Caco-2 (cell line): ENCODE measurements around the gene NPFFR1. TPM values are rescaled to one million over a fixed set of nuclear protein-coding genes. Genes with fewer than 3 reads are reported as not detected.

Experiments used
- BruUV-seq: library from RNA; stranded (reverse); fragments of 400-500 nt; replicated peaks from 2 replicates; lab custom pipeline; 2021; lab: Mats Ljungman, UMichigan
- CTCF ChIA-PET: fragments of 300-600 bp; sonication (Branson Sonifier 250); formaldehyde crosslinking; loops from one replicate; lab custom pipeline; 2022; ENCODE audit warnings: antibody characterized with exemption; lab: Charles Lee
- POLR2A ChIA-PET: fragments of 300-600 bp; sonication (Branson Sonifier 250); formaldehyde crosslinking; loops from one replicate; lab custom pipeline; 2022; ENCODE audit warnings: antibody characterized with exemption; lab: Charles Lee
- DNase-seq, 2 experiments: peaks; one replicate each; pipeline versions ENCODE4 v3.0.0 to v3.0.0-alpha.2; 2020 to 2022
- H3K27me3 ChIP-seq: replicated peaks from 2 replicates; pipeline ENCODE4 v1.6.0; 2011; ENCODE audit warnings: low read length; ENCODE audit not compliant: control insufficient read depth, insufficient read depth
- H3K36me3 ChIP-seq: 2 replicates; pipeline ENCODE4 v1.5.1; 2011; ENCODE audit warnings: low read length; ENCODE audit not compliant: control insufficient read depth, insufficient read depth
- H3K4me1 ChIP-seq: fragments of 250-450 bp; sonication (Bioruptor Pico); 2 replicates; pipeline ENCODE4 v1.5.1; 2020; ENCODE audit warnings: mild to moderate bottlenecking
- H3K4me3 ChIP-seq: 2 replicates; pipeline ENCODE4 v1.5.1; 2011; ENCODE audit warnings: low read depth, mild to moderate bottlenecking, control low read depth, low read length
- H3K9me3 ChIP-seq: fragments of 250-450 bp; sonication (Bioruptor Pico); 2 replicates; pipeline ENCODE4 v1.5.1; 2020; ENCODE audit warnings: mild to moderate bottlenecking, moderate library complexity
- H3K27ac Mint-ChIP-seq: one replicate; pipeline ENCODE4 v1.8.0; 2022; ENCODE audit warnings: mixed read lengths; ENCODE audit not compliant: unreplicated experiment
- H3K27me3 Mint-ChIP-seq: one replicate; pipeline ENCODE4 v1.8.0; 2022; ENCODE audit warnings: mixed read lengths; ENCODE audit not compliant: insufficient read depth, unreplicated experiment
- H3K36me3 Mint-ChIP-seq: one replicate; pipeline ENCODE4 v1.8.0; 2022; ENCODE audit warnings: mild to moderate bottlenecking, mixed read lengths; ENCODE audit not compliant: insufficient read depth, unreplicated experiment
- H3K4me1 Mint-ChIP-seq: one replicate; pipeline ENCODE4 v1.8.0; 2022; ENCODE audit warnings: low read depth, mixed read lengths; ENCODE audit not compliant: unreplicated experiment
- H3K4me3 Mint-ChIP-seq: one replicate; pipeline ENCODE4 v1.8.0; 2022; ENCODE audit warnings: mild to moderate bottlenecking, moderate library complexity, mixed read lengths; ENCODE audit not compliant: unreplicated experiment
- H3K9me3 Mint-ChIP-seq: one replicate; pipeline ENCODE4 v1.8.0; 2022; ENCODE audit warnings: mixed read lengths; ENCODE audit not compliant: unreplicated experiment
- CTCF ChIP-seq, 2 experiments: fragments of 200-600 bp in 1 of 2; IDR thresholded peaks; 1 replicate in 1 of 2; 2 replicates in 1 of 2; pipeline versions ENCODE4 v1.5.1 to v1.8.0; 2011 to 2022; ENCODE audit warnings: antibody characterized with exemption in 1 of 2, control low read depth in 1 of 2, inconsistent platforms in 1 of 2, low read depth in 1 of 2, low read length in 1 of 2, mild to moderate bottlenecking in 1 of 2, moderate library complexity in 1 of 2; ENCODE audit not compliant: insufficient read depth in 1 of 2, severe bottlenecking in 1 of 2, unreplicated experiment in 1 of 2
- intact Hi-C: fragments of 100-400 bp; cut with micrococcal nuclease; formaldehyde crosslinking; loops from one replicate; pipeline ENCODE4 v1.10.0; 2022; ENCODE audit not compliant: unreplicated experiment
- total RNA-seq: library from RNA; stranded (reverse); gene quantifications from 2 replicates; pipeline ENCODE4 v1.2.3, GENCODE V29; 2022

Gene NPFFR1
- total RNA-seq, 1 experiment from 2014 or later: not detected

DNA sequence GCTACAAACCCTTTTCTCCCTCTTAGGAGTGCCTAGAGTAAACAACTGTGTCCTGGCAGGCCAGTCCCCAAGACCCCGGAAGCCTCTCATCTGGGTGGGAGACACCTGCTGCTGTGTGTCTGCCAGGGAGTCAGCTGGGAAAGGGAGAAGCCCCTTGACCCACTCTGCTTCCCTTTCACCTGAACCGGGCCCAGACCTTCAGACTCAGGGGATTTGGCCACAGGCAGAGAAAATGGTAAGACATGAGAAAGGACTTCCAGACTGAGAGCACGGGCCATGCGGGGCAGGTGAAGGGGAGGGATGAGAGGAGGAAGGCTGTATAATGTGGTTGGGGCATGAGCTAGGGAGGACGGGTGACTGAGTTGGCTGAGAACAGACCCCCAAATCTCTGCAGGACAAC is 36.0 kb upstream of the NPFFR1 start:
- POLR2A ChIA-PET: no interaction called here
- peaks cover 8% of the 10 kb centered on the region; the same call in 1 of the 2 replicates for H3K4me1 ChIP-seq
- CTCF ChIA-PET: interaction anchor here (0.5 to 1.2 kb wide), 3 partner anchors 45 to 92 kb away, joined by 4 to 6 read pairs (median 6); no protein-coding TSS in a partner anchor

GRCh38 chr10:70319183-70319582 is 35.4 kb upstream of the NPFFR1 start:
- Mint-ChIP-seq H3K4me3 (no peak overlapping the region), H3K4me1 (peaks cover 6% of the 10 kb centered on the region), H3K27me3 (no peaks in the 10 kb centered on the region), H3K27ac (no peak overlapping the region), H3K36me3 (peaks cover 5% of the 10 kb centered on the region), H3K9me3 (no peaks in the 10 kb centered on the region)
- BruUV-seq: no TSS peak
- no peak for DNase-seq
- peaks cover 5% of the 10 kb centered on the region; the same call in 1 of the 2 replicates for H3K4me1 ChIP-seq
- no peaks in the 10 kb centered on the region for H3K9me3 ChIP-seq
- no peaks in the 10 kb centered on the region for H3K27me3 ChIP-seq
- intact Hi-C loops: no loop called here
- TF ChIP-seq CTCF (IDR thresholded peaks at IDR 0.05; ENCODE audit: insufficient read depth in 1 of 2, low read depth in 1 of 2, low read length in 1 of 2, severe bottlenecking in 1 of 2, unreplicated experiment in 1 of 2): no peak
- POLR2A ChIA-PET: no interaction called here
- CTCF ChIA-PET: interaction anchor here (1.3 kb wide), 1 partner anchor 54 kb away, joined by 4 read pairs; no protein-coding TSS in a partner anchor
- no peak overlapping the region for H3K4me3 ChIP-seq
- no peaks in the 10 kb centered on the region for H3K36me3 ChIP-seq

More for the DNA sequence above, 36.0 kb upstream of the NPFFR1 start:
- no peak for DNase-seq
- intact Hi-C loops: no loop called here
- H3K4me3 Mint-ChIP-seq: no peak overlapping the region
- H3K4me3 ChIP-seq: no peak overlapping the region
- no peaks in the 10 kb centered on the region for H3K9me3 ChIP-seq
- TF ChIP-seq CTCF (IDR thresholded peaks at IDR 0.05; ENCODE audit: insufficient read depth in 1 of 2, low read depth in 1 of 2, low read length in 1 of 2, severe bottlenecking in 1 of 2, unreplicated experiment in 1 of 2): no peak
- H3K9me3 Mint-ChIP-seq: no peaks in the 10 kb centered on the region
- H3K27me3 ChIP-seq: no peaks in the 10 kb centered on the region
- H3K4me1 Mint-ChIP-seq: peaks cover 6% of the 10 kb centered on the region
- BruUV-seq: no TSS peak
- H3K27me3 Mint-ChIP-seq: no peaks in the 10 kb centered on the region
- H3K36me3 ChIP-seq: no peaks in the 10 kb centered on the region
- H3K36me3 Mint-ChIP-seq: peaks cover 5% of the 10 kb centered on the region
- no peak overlapping the region for H3K27ac Mint-ChIP-seq

- H3K4me3 Mint-ChIP-seq: no peak overlapping the region
- intact Hi-C loops: no loop called here
- ChIA-PET CTCF (no interaction called here), POLR2A (no interaction called here)
- no peaks in the 10 kb centered on the region for H3K27me3 Mint-ChIP-seq
- no peak for DNase-seq
- peaks cover 6% of the 10 kb centered on the region for H3K4me1 Mint-ChIP-seq
- H3K4me1 ChIP-seq: no peaks in the 10 kb centered on the region
- no peak overlapping the region for H3K4me3 ChIP-seq
- TF ChIP-seq CTCF (IDR thresholded peaks at IDR 0.05; ENCODE audit: insufficient read depth in 1 of 2, low read depth in 1 of 2, low read length in 1 of 2, severe bottlenecking in 1 of 2, unreplicated experiment in 1 of 2): no peak
- H3K36me3 ChIP-seq: no peaks in the 10 kb centered on the region
- H3K27ac Mint-ChIP-seq: no peak overlapping the region
- H3K27me3 ChIP-seq: no peaks in the 10 kb centered on the region
- BruUV-seq: no TSS peak
- no peaks in the 10 kb centered on the region for H3K9me3 Mint-ChIP-seq
- no peaks in the 10 kb centered on the region for H3K9me3 ChIP-seq
- H3K36me3 Mint-ChIP-seq: peaks cover 5% of the 10 kb centered on the region
Observed at GRCh38 chr10:70317943-70318318, 34.1 kb upstream of the NPFFR1 start.
